GM13976 (cell line): Measurements from ENCODE around the gene AURKA.

ENCODE experiments used
- DNase-seq: peaks from one replicate; pipeline ENCODE4 v3.0.0; 2012; ENCODE audit warnings: low spot score
- CTCF ChIP-seq: IDR thresholded peaks from 2 replicates; pipeline ENCODE4 v1.5.1; 2012; ENCODE audit warnings: borderline replicate concordance, mild to moderate bottlenecking; ENCODE audit not compliant: insufficient read depth; ENCODE audit errors: extremely low read depth, missing control alignments, control extremely low read depth
- in situ Hi-C: fragments of 300-500 bp; cut with MboI; formaldehyde crosslinking; loops from one replicate; pipeline ENCODE4 v1.12.0; 2022; ENCODE audit warnings: low sequenced_read_pairs, mixed read lengths, inconsistent platforms; ENCODE audit not compliant: unreplicated experiment

Gene AURKA

GRCh38 chr20:56362833-56363413 lies 29.1 kb downstream of the AURKA start:
- in situ Hi-C loops: no loop called here

GRCh38 chr20:56361900-56362299 lies 30.1 kb downstream of the AURKA start:
- DNase-seq: no peak
- in situ Hi-C loops: no loop called here
- TF ChIP-seq CTCF: no peak

More at GRCh38 chr20:56362833-56363413, 29.1 kb downstream of the AURKA start:
- DNase-seq: no peak
- no peak for TF ChIP-seq CTCF

GRCh38 chr20:56360908-56361205 lies 31.2 kb downstream of the AURKA start:
- no peak for TF ChIP-seq CTCF
- in situ Hi-C loops: no loop called here
- no peak for DNase-seq

- in situ Hi-C loops: no loop called here
- TF ChIP-seq CTCF: no peak
- DNase-seq: no peak
Measured at GRCh38 chr20:56360133-56360907, 31.7 kb downstream of the AURKA start.

- TF ChIP-seq CTCF: no peak
- in situ Hi-C loops: no loop called here
- peak; percentile 47 for DNase-seq
Measured at GRCh38 chr20:56359212-56360132, 32.5 kb downstream of the AURKA start.

GRCh38 chr20:56358600-56359211 lies 33.3 kb downstream of the AURKA start, which contains the start of gene FAM210B:
Gene FAM210B (plus strand): TSS chr20:56358974. CDS start chr20:56359006, 32 bp downstream.
- in situ Hi-C loops: no loop called here
- no peak for TF ChIP-seq CTCF
- DNase-seq: peak; percentile 98
